ENCODE measurements around the gene FARS2. TPM values are rescaled to one million over a fixed set of nuclear protein-coding genes. Genes with fewer than 3 reads are reported as not detected.

The FARS2 gene
- polyA plus RNA-seq, 1 donor from 2014 or later = 11.9 TPM

DNA sequence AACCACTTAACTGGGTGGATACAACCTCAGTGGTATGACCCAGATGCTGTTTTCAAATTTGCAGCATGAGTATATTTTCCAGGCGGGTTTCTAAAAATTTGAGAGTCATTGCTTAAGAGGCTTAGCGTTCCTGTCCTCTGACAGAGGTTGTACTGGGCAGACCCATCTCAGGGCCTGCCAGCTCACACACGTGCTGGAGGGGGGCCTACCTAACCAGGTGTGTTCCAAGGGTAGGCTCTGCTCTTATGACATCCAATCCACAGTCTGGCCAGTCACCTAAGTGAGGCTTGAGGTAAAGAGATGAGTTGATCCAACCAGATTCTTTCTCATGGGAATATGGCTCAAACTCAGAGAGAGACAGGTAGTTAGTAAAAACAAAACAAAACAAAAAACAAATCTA, 1.9 kb upstream of the FARS2 start:
- no peaks in the 10 kb centered on the region for H3K27me3 ChIP-seq (ENCODE audit: insufficient read depth, low read depth, low read length)
- peaks cover 33% of the 10 kb centered on the region for H3K79me2 ChIP-seq (replicated peaks; ENCODE audit: insufficient read depth, low read length)
- H3K9ac ChIP-seq (ENCODE audit: low read length) = no peak overlapping the region
- H3K4me3 ChIP-seq (ENCODE audit: low read length) = peak overlapping the region; percentile 87
- no peaks in the 10 kb centered on the region for H4K20me1 ChIP-seq (ENCODE audit: insufficient read depth)
- H2AFZ ChIP-seq (ENCODE audit: low read depth, low read length) = no peak overlapping the region
- H3K9me2 ChIP-seq (ENCODE audit: insufficient read depth, low read length) = no peaks in the 10 kb centered on the region
- H3K27ac ChIP-seq (ENCODE audit: low read length) = no peak overlapping the region
- no peaks in the 10 kb centered on the region for H3F3A ChIP-seq (ENCODE audit: insufficient read depth, low read length, poor library complexity, severe bottlenecking)
- no peaks in the 10 kb centered on the region for H3K9me3 ChIP-seq (ENCODE audit: low read length)
- H3K4me2 ChIP-seq (ENCODE audit: low read length) = peak overlapping the region; percentile 87
- TF ChIP-seq EZH2 (IDR thresholded peaks at IDR 0.05; ENCODE audit: borderline replicate concordance, insufficient read depth, low read length, poor library complexity, severe bottlenecking) (no peak), POLR2AphosphoS5 (IDR thresholded peaks at IDR 0.05) (no peak), MXI1 (conservative IDR thresholded peaks at IDR 0.05; ENCODE audit: poor library complexity, severe bottlenecking) (no peak), REST (IDR thresholded peaks at IDR 0.05; ENCODE audit: borderline replicate concordance) (no peak), EP300 (conservative IDR thresholded peaks at IDR 0.05; ENCODE audit: poor library complexity, severe bottlenecking) (no peak), TAF1 (IDR thresholded peaks at IDR 0.05; ENCODE audit: low read depth) (no peak), SMC3 (conservative IDR thresholded peaks at IDR 0.05; ENCODE audit: poor library complexity) (no peak), RAD21 (conservative IDR thresholded peaks at IDR 0.05) (no peak)
- TF ChIP-seq, protein P1, sequence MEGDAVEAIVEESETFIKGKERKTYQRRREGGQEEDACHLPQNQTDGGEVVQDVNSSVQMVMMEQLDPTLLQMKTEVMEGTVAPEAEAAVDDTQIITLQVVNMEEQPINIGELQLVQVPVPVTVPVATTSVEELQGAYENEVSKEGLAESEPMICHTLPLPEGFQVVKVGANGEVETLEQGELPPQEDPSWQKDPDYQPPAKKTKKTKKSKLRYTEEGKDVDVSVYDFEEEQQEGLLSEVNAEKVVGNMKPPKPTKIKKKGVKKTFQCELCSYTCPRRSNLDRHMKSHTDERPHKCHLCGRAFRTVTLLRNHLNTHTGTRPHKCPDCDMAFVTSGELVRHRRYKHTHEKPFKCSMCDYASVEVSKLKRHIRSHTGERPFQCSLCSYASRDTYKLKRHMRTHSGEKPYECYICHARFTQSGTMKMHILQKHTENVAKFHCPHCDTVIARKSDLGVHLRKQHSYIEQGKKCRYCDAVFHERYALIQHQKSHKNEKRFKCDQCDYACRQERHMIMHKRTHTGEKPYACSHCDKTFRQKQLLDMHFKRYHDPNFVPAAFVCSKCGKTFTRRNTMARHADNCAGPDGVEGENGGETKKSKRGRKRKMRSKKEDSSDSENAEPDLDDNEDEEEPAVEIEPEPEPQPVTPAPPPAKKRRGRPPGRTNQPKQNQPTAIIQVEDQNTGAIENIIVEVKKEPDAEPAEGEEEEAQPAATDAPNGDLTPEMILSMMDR (IDR thresholded peaks at IDR 0.05; ENCODE audit: poor library complexity, severe bottlenecking) = no peak
- H3K36me3 ChIP-seq (ENCODE audit: insufficient read depth, low read length) = no peaks in the 10 kb centered on the region

DNA sequence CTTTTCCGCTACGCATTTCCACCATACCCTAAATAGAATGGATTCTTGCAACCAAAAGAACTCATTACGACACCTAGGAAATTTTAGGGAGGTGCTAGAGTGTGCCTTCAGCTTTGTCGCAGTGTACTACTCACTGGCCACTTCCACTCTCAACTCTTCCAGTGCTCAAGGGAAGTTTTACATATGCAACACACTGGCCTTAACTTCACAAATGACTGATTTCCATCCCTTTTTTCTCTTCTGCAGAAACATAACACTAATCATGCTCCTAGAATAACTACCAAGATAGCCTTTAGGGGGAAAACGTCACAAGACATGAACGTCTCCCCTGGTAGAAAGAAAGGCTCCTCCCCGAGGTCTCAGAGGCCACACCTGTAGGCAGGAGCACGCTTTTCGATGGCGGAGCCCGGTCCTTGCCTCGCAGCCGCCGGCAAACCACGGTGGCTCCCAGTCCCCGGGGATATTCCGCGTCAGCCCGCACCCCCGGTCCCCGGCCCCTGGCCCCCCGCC, 1.1 kb upstream of the FARS2 start:
- Histone ChIP-seq H3K9ac (ENCODE audit: low read length) (peak overlapping the region; percentile 86), H3K4me3 (ENCODE audit: low read length) (peak overlapping the region; percentile 87), H3K27ac (ENCODE audit: low read length) (peak overlapping the region; percentile 88), H3F3A (ENCODE audit: insufficient read depth, low read length, poor library complexity, severe bottlenecking) (no peaks in the 10 kb centered on the region), H3K9me2 (ENCODE audit: insufficient read depth, low read length) (no peaks in the 10 kb centered on the region), H4K20me1 (ENCODE audit: insufficient read depth) (no peaks in the 10 kb centered on the region), H2AFZ (ENCODE audit: low read depth, low read length) (peak overlapping the region; percentile 66), H3K4me2 (ENCODE audit: low read length) (peak overlapping the region; percentile 87), H3K9me3 (ENCODE audit: low read length) (no peaks in the 10 kb centered on the region), H3K36me3 (ENCODE audit: insufficient read depth, low read length) (no peaks in the 10 kb centered on the region), H3K27me3 (ENCODE audit: insufficient read depth, low read depth, low read length) (no peaks in the 10 kb centered on the region), H3K79me2 (replicated peaks; ENCODE audit: insufficient read depth, low read length) (peaks cover 33% of the 10 kb centered on the region)
- peak; percentile 16 for TF ChIP-seq RAD21 (conservative IDR thresholded peaks at IDR 0.05)
- no peak for TF ChIP-seq SMC3 (conservative IDR thresholded peaks at IDR 0.05; ENCODE audit: poor library complexity)
